Gastroesophageal sphincter (tissue), 4 donors: ENCODE results near the gene MNAT1. TPM values are rescaled to one million over a fixed set of nuclear protein-coding genes. Genes with fewer than 3 reads are reported as not detected.
"Not testable (repeated sequence)": the region's sequence is repeated elsewhere in the genome, so short reads cannot be mapped to it uniquely, and the experiment has no call there.

Experiments used
- ATAC-seq: fragments of 150-250 bp; one replicate; pipeline ENCODE4 v1.9.1; 2016; ENCODE audit warnings: mild to moderate bottlenecking, moderate library complexity
- H3K27ac ChIP-seq, 4 donors: fragments of 200-600 bp; sonication (generic) in 3 of 4; 1 replicate in 3 of 4; 2 replicates in 1 of 4; pipeline ENCODE4 v1.5.1; 2016 to 2019
- H3K27me3 ChIP-seq: fragments of 200-600 bp; sonication (generic); one replicate; pipeline ENCODE4 v1.5.1; 2019
- H3K36me3 ChIP-seq, 2 donors: fragments of 200-600 bp; sonication (generic); one replicate each; pipeline ENCODE4 v1.5.1; 2019; ENCODE audit warnings: control low read depth in 1 of 2
- H3K4me1 ChIP-seq, 3 donors: fragments of 200-600 bp; sonication (generic); 1 replicate in 2 of 3; 2 replicates in 1 of 3; pipeline ENCODE4 v1.5.1; 2016 to 2019; ENCODE audit warnings: control low read depth in 2 of 3
- H3K4me3 ChIP-seq, 2 donors: fragments of 200-600 bp; sonication (generic); one replicate each; pipeline ENCODE4 v1.5.1; 2019; ENCODE audit warnings: mild to moderate bottlenecking in 1 of 2, moderate library complexity in 1 of 2
- H3K9me3 ChIP-seq, 3 donors: fragments of 200-600 bp; sonication (generic); one replicate each; pipeline ENCODE4 v1.5.1; 2017 to 2019; ENCODE audit warnings: control low read depth in 2 of 3
- EP300 ChIP-seq: sonication (generic); formaldehyde crosslinking; IDR thresholded peaks from one replicate; pipeline ENCODE4 v1.6.1; 2017; ENCODE audit warnings: antibody characterized with exemption, mild to moderate bottlenecking
- POLR2A ChIP-seq, 2 donors: fragments of 450-650 bp; IDR thresholded peaks; one replicate each; pipeline ENCODE4 v1.6.1; 2017; ENCODE audit warnings: antibody characterized with exemption in 2 of 2, mild to moderate bottlenecking in 2 of 2, moderate library complexity in 1 of 2
- POLR2AphosphoS5 ChIP-seq: sonication (generic); formaldehyde crosslinking; IDR thresholded peaks from one replicate; pipeline ENCODE4 v1.6.1; 2017; ENCODE audit warnings: antibody characterized with exemption
- WGBS, 2 donors: methylation state at CpG; one replicate each; pipeline ENCODE4 v1.1.5; 2018; ENCODE audit warnings: low coverage in 1 of 2; 5-methylcytosine and 5-hydroxymethylcytosine counted together
- total RNA-seq, 4 donors: library from RNA; depleted of rRNA; stranded (reverse); fragments of >200 nt; gene quantifications; one replicate each; pipeline ENCODE4 v1.1.0, GENCODE V29; 2016
- TF ChIP-seq, protein P1 (sequence below), 4 experiments: fragments of 200-600 bp in 2 of 4; fragments of 450-650 bp in 2 of 4; sonication (generic) in 1 of 4; IDR thresholded peaks; one replicate each; pipeline ENCODE4 v1.5.1; 2017 to 2019; ENCODE audit warnings: antibody characterized with exemption in 4 of 4, mild to moderate bottlenecking in 2 of 4, moderate library complexity in 2 of 4

The MNAT1 gene
- total RNA-seq, 4 donors from 2014 or later: 30.4 to 46.0 (median 42.8) TPM

DNA sequence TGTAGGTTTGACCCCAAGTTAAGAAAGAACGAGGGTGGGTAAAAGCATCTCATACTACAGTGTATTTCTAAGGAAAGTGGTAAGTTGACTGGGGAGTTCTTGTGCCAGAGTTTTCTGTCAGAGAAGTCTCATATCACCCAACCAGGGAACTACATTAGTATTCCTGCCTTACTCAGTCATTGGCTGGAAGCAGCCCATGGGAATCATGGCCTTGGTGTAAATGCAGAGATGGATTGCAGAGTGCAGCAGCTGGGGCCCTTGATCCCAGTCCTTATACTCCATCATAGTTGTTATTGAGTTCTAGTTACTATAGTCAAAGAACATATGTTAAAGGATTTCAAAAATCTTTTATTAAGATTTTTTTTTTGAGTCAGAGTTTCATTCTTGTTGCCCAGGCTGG, 105.8 kb downstream of the MNAT1 start:
- ATAC-seq: no peak
- Histone ChIP-seq H3K36me3 (peaks cover 0 to 40% of the 10 kb centered on the region in 2 donors), H3K4me3 (no peak overlapping the region), H3K27ac (no peak overlapping the region), H3K4me1 (no peaks in the 10 kb centered on the region), H3K9me3 (peaks cover 0 to 6% (median 0%) of the 10 kb centered on the region in 3 donors), H3K27me3 (no peaks in the 10 kb centered on the region)
- WGBS, 2 donors: 70 to 100% methylated on average over 1 of the region's 1 CpG
- TF ChIP-seq, protein P1, sequence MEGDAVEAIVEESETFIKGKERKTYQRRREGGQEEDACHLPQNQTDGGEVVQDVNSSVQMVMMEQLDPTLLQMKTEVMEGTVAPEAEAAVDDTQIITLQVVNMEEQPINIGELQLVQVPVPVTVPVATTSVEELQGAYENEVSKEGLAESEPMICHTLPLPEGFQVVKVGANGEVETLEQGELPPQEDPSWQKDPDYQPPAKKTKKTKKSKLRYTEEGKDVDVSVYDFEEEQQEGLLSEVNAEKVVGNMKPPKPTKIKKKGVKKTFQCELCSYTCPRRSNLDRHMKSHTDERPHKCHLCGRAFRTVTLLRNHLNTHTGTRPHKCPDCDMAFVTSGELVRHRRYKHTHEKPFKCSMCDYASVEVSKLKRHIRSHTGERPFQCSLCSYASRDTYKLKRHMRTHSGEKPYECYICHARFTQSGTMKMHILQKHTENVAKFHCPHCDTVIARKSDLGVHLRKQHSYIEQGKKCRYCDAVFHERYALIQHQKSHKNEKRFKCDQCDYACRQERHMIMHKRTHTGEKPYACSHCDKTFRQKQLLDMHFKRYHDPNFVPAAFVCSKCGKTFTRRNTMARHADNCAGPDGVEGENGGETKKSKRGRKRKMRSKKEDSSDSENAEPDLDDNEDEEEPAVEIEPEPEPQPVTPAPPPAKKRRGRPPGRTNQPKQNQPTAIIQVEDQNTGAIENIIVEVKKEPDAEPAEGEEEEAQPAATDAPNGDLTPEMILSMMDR (IDR thresholded peaks at IDR 0.05): no peak
- TF ChIP-seq POLR2A (IDR thresholded peaks at IDR 0.05): no peak
- TF ChIP-seq EP300: no peak
- TF ChIP-seq POLR2AphosphoS5: no peak

DNA sequence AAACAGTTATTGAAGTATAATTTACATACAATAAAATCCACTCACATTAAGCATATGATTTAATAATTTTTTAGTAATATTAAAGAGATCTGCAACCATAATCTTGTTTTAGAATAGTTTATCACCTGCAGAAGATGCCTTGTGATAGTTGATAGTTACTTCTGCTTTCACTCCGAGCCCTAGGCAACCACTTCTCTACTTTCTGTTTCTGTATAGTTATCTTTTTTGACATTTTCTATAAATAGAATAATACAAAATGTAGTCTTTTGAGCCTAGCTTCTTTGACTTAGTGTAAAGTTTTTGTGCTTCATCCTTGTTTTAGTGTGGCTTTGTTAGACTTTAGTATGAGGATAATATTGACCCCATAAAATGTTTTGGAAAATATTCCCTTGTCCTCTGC, 111.0 kb downstream of the MNAT1 start:
- no peak for ATAC-seq
- Histone ChIP-seq H3K27me3 (no peaks in the 10 kb centered on the region), H3K4me3 (no peak overlapping the region), H3K36me3 (peaks cover 0 to 3% of the 10 kb centered on the region in 2 donors), H3K27ac (no peak overlapping the region), H3K4me1 (no peaks in the 10 kb centered on the region), H3K9me3 (peaks cover 0 to 16% (median 0%) of the 10 kb centered on the region in 3 donors)
- TF ChIP-seq POLR2AphosphoS5: no peak
- no peak for TF ChIP-seq POLR2A (IDR thresholded peaks at IDR 0.05)
- TF ChIP-seq EP300: no peak
- TF ChIP-seq, protein P1 (IDR thresholded peaks at IDR 0.05): no peak
- WGBS, 2 donors: 42 to 75% methylated on average over 1 of the region's 1 CpG

DNA sequence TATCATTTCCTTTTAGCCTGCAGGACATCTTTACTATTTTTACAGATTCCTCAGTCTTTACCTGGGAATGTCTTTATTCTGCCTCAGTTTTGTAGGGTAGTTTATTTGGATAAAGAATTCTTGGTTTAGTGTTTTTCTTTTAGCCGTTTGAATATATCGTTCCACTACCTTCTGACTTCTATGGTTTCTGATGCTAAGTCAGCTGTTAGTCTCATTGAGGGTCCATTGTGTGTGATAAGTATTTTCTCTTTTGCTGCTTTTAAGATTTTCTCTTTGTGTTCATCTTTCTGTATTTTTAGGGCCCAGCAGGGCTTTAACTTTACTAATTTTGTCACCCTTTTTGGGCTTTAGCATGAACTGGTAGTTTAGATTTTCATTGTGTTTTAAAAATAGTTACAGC, 113.5 kb downstream of the MNAT1 start:
- Histone ChIP-seq H3K36me3 (peaks cover 0 to 13% of the 10 kb centered on the region in 2 donors), H3K27ac (no peak overlapping the region), H3K4me1 (no peaks in the 10 kb centered on the region), H3K27me3 (no peaks in the 10 kb centered on the region), H3K9me3 (peaks cover 0 to 16% (median 0%) of the 10 kb centered on the region in 3 donors), H3K4me3 (no peak overlapping the region)
- ATAC-seq: no peak
- WGBS, 2 donors: 95 to 100% methylated on average over 1 to 2 of the region's 2 CpGs
- TF ChIP-seq, protein P1 (IDR thresholded peaks at IDR 0.05): no peak
- TF ChIP-seq POLR2AphosphoS5 (no peak), EP300 (no peak), POLR2A (IDR thresholded peaks at IDR 0.05) (no peak)

DNA sequence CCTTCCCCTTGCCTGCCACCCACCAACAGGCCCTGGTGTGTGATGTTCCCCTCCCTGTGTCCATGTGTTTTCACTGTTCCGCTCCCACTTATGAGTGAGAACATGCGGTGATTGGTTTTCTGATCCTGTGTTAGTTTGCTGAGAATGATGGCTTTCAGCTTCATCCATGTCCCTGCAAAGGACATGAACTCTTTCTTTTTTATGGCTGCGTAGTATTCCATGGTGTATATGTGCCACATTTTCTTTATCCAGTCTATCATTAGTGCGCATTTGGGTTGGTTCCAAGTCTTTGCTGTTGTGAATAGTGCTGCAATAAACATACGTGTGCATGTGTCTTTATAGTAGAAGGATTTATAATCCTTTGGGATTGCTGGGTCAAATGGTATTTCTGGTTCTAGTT, 117.1 kb downstream of the MNAT1 start:
- ATAC-seq, H3K27me3 ChIP-seq, H3K4me1 ChIP-seq, H3K27ac ChIP-seq, H3K4me3 ChIP-seq: not testable (repeated sequence)
- peaks cover 0 to 18% (median 0%) of the 10 kb centered on the region in 3 donors for H3K9me3 ChIP-seq
- H3K36me3 ChIP-seq: peaks cover 0 to 34% of the 10 kb centered on the region in 2 donors
- WGBS, 2 donors: 90 to 100% methylated on average over 4 to 5 of the region's 5 CpGs

DNA sequence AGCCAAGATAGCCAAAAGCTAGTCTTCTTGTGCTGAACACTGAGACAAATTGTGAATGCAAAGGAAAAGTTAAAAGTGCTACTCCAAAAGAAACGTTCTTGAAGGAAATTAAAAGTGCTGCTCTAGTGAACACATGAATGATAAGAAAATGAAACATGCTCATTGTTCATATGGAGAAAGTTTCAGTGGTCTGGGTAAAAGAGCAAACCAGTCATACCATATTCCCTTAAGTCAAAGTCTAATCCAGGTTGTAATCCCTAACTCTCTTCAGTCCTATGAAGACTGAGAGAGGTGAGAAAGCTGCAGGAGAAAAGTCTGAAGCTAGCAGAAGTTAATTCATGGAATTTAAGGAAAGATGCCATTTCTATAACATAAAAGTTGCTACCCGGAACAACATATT, 121.5 kb downstream of the MNAT1 start:
- 80 to 100% methylated on average over 1 to 2 of the region's 2 CpGs for WGBS, 2 donors
- H3K27me3 ChIP-seq: no peaks in the 10 kb centered on the region
- ATAC-seq: no peak
- H3K4me3 ChIP-seq: no peak overlapping the region
- TF ChIP-seq POLR2AphosphoS5: no peak
- no peak for TF ChIP-seq EP300
- TF ChIP-seq, protein P1 (IDR thresholded peaks at IDR 0.05): no peak
- TF ChIP-seq POLR2A (IDR thresholded peaks at IDR 0.05): no peak
- H3K9me3 ChIP-seq: peaks cover 0 to 7% (median 0%) of the 10 kb centered on the region in 3 donors
- H3K27ac ChIP-seq: no peak overlapping the region
- peaks cover 0 to 2% (median 0%) of the 10 kb centered on the region in 3 donors for H3K4me1 ChIP-seq
- H3K36me3 ChIP-seq: peaks cover 0 to 35% of the 10 kb centered on the region in 2 donors
